D721Med (cell line): ENCODE results near the gene PHYHIPL.

Experiments used
- DNase-seq: peaks from one replicate; pipeline ENCODE4 v3.0.0; 2011; ENCODE audit warnings: low spot score; ENCODE audit not compliant: insufficient read length
- FAIRE-seq: peaks from 2 replicates; lab custom pipeline; 2011; peaks lifted over from hg19 to GRCh38; lab: Jason Lieb, UNC
- TF ChIP-seq, protein P1 (sequence below): IDR thresholded peaks from 2 replicates; pipeline ENCODE4 v1.5.1; 2012; ENCODE audit warnings: mild to moderate bottlenecking, control low read depth; ENCODE audit not compliant: insufficient read depth; ENCODE audit errors: missing control alignments

The PHYHIPL gene

DNA sequence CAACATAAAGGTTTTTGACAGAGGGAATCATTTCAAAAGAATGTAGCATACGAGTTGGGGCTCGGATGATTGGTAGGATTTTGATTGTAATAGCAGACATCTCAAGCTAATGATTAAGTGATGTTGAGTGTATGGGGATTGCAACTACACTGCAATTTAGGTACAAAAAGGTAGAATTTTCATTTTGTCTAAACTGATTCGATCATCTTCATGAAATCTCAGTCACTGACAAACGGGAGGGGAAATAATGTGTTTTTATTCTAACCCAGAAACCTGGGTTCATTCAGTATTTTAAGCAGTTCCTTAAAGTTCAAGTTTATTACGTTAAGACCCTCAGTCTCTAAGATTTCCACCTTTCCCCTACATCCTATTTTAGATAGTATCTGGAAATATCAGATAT lies 3.9 kb upstream of the PHYHIPL start:
- no peak for DNase-seq
- FAIRE-seq: no peak
- TF ChIP-seq, protein P1, sequence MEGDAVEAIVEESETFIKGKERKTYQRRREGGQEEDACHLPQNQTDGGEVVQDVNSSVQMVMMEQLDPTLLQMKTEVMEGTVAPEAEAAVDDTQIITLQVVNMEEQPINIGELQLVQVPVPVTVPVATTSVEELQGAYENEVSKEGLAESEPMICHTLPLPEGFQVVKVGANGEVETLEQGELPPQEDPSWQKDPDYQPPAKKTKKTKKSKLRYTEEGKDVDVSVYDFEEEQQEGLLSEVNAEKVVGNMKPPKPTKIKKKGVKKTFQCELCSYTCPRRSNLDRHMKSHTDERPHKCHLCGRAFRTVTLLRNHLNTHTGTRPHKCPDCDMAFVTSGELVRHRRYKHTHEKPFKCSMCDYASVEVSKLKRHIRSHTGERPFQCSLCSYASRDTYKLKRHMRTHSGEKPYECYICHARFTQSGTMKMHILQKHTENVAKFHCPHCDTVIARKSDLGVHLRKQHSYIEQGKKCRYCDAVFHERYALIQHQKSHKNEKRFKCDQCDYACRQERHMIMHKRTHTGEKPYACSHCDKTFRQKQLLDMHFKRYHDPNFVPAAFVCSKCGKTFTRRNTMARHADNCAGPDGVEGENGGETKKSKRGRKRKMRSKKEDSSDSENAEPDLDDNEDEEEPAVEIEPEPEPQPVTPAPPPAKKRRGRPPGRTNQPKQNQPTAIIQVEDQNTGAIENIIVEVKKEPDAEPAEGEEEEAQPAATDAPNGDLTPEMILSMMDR: no peak

DNA sequence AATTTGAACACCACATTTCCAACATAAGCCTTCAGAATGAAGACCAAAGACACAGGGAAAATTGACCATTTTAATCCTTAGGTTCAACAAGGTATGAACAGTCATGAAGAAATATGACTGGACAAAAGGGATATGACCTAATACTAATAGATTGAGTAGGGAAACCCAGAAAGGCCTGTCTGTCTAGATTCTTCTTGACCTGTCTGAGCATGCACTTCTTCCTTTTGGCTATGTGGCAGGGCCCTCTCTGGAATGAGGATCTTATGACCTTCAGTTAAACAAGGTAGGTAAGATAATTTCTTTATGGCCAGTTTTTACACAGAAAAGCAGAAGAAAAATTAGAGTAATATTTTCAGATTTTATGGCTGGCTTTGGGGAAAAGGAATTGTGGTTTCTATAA lies 3.0 kb upstream of the PHYHIPL start:
- FAIRE-seq (peak; percentile 82), DNase-seq (no peak)
- TF ChIP-seq, protein P1: no peak

DNA sequence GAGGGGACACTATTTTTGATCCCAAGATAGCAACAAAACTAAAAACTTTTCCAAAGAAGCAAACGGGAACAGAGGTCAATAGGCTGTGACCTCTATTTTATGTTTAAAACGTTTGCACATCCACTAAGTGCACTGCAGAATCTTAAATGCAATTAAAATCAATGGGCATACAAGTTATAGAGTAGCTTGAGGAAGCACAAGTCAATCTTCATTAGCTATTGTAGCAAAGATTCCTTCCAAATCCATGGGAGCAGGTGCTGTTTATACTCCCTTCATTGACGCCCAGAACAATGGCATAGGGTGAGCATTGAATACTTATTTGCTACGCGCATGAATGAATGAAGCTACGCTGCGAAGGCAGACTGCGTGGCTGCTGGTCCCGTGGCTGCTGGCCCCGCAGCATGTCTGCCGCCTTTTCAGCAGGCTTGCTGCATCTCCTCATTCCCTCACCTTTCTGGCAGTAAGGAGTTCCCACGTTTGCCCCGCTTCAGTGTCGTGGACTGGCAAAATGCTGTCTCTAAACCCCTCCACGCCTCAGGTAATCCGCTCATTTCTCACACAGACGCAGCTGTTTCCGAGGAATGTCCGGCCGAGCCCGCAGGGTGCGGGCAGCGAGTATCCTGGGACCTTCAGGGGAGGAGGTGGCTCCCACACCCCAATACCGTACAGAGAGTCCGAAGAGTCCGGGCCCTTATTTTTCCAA lies 754 bp upstream of the PHYHIPL start:
- FAIRE-seq: peak; percentile 60
- DNase-seq: no peak
- TF ChIP-seq, protein P1: no peak

DNA sequence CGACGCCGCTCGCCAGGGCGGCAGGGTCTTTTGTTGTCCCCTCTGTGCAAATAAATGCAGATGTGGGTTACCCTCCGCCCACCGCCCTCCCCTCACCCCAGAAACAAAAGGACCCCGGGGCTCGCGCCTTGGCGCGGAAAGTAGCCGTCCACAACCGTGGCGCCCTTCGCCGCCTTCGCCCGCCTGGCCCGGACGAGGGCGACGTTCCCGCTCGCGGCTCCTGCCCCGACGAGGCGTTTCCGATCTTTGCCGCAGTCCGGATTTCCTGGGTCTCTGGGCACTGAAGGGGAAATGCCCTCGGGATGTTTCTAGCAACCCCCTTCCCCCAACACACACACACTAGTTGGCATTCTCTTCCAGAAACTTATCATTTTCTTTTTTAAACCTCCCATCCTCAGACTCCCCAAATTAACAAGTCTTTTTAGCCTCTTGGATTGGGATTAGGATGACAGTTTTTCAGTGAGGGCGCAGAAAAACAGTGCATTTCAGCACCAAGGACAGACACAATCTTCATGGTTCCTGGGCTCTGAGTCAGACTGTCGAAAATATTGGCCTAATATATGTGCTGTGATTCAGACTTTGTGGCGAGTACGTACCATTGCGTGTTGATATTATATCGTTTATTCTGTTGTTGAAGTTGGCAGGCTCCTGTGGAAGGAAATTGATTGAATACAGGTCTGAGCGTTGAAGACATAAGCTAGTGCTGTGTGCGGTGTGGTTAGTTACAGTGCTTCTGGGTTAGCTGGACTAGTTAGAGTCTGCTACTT lies 771 bp downstream of the PHYHIPL start:
- DNase-seq: no peak
- peak; percentile 92 for FAIRE-seq

DNA sequence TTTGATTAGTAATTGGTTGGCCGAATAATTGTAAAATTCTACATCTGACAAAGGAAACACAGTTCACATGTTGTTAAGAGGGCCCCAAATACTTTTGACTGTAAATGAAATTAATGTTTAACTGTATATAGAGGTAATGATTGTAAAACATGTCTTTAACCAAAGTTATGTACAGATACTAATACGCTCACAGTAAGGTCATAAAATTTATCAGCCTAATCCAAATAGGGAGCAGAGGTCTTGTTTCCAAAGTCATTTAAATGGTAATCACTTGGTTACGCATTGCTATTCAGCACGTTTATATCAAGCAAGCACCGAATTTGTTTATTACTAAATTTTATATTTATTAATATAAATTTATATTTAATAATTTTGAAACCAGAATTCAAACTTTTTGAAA lies 1.4 kb downstream of the PHYHIPL start:
- TF ChIP-seq, protein P1: no peak
- DNase-seq (no peak), FAIRE-seq (no peak)

More for the DNA sequence above, 771 bp downstream of the PHYHIPL start:
- TF ChIP-seq, protein P1: no peak

DNA sequence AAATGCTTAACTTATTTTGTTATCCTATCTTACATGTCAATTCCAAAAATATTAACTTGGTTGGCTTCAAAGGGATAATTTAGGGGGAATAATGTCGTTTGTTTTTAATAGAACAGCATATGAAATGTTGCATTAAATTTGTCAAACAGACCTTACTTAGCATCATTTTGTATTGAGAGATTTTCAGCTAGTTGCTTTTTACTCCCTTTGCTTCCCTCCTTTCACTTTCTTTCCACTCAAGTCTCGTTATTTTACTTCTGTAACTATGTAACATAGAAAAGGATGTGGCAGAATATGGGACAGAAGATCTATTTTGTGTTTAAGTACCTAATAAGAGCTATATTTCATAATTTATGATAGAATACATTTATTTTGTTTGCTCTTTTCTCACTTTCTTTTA lies 2.6 kb downstream of the PHYHIPL start:
- DNase-seq (no peak), FAIRE-seq (peak; percentile 56)
- TF ChIP-seq, protein P1: no peak
